Thyroid gland (tissue), 4 donors: ENCODE measurements around the gene PFKFB2.

Experiments
- POLR2A ChIP-seq, 2 donors: fragments of 450-650 bp; IDR thresholded peaks; one replicate each; pipeline ENCODE4 v1.6.1; 2017; ENCODE audit warnings: antibody characterized with exemption in 2 of 2, mild to moderate bottlenecking in 2 of 2, moderate library complexity in 1 of 2
- TF ChIP-seq, protein P1 (sequence below), 6 experiments: fragments of 200-600 bp in 3 of 6; fragments of 450-650 bp in 3 of 6; sonication (generic) in 3 of 6; IDR thresholded peaks; one replicate each; pipeline ENCODE4 v1.5.1; 2016 to 2019; ENCODE audit warnings: antibody characterized with exemption in 6 of 6, mild to moderate bottlenecking in 2 of 6, inconsistent platforms in 1 of 6, moderate library complexity in 1 of 6

DNA sequence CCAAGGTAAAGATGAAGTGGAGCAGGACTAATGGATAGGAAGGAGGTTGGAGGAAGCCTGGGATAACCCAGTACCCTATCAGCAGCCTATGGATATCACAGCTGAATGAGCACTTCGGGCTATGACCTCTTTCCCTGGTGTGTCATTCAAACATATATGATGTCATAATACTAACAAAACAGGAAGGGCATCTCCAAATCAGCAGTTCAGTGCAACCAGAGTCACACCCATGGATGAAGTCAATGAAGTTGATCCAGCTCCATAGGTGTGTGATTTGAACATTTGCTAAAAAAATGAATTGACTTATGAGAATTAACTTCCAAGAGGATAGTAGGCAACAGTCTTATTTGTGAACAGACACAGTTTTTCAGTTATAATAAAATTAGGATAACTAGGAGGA, 18.9 kb upstream of the PFKFB2 start:
- TF ChIP-seq, protein P1, sequence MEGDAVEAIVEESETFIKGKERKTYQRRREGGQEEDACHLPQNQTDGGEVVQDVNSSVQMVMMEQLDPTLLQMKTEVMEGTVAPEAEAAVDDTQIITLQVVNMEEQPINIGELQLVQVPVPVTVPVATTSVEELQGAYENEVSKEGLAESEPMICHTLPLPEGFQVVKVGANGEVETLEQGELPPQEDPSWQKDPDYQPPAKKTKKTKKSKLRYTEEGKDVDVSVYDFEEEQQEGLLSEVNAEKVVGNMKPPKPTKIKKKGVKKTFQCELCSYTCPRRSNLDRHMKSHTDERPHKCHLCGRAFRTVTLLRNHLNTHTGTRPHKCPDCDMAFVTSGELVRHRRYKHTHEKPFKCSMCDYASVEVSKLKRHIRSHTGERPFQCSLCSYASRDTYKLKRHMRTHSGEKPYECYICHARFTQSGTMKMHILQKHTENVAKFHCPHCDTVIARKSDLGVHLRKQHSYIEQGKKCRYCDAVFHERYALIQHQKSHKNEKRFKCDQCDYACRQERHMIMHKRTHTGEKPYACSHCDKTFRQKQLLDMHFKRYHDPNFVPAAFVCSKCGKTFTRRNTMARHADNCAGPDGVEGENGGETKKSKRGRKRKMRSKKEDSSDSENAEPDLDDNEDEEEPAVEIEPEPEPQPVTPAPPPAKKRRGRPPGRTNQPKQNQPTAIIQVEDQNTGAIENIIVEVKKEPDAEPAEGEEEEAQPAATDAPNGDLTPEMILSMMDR (IDR thresholded peaks at IDR 0.05), result no peak
- no peak for TF ChIP-seq POLR2A (IDR thresholded peaks at IDR 0.05)
